ENCODE data around the gene STX1B. TPM values are rescaled to one million over a fixed set of nuclear protein-coding genes. Genes with fewer than 3 reads are reported as not detected.
A peak's percentile ranks its signal among the peaks of the same experiment; 100 is the strongest.

Gene STX1B
- total RNA-seq, 1 donor from 2014 or later: 4.5 TPM

DNA sequence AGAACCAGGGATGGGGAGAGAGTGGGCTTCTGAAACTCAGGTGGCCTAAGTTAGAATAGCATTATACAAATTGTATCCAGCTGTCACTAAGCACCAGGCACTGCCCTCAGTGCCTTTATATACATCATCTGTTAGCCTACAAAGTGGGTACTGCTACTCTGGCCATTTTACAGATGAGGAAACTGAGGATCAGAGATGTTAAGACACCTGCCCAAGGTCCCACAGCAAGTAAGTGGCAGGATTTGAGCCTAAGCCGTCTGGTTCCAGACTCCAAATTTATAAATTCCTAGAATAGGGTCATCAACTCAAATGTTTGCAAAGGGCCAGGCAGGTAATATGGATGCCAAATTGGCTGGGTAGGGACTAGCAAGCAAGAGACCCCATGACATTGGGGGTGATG is 59.2 kb downstream of the STX1B start:
- DNase-seq (ENCODE audit: extremely low spot score, unreplicated experiment): no peak
- peaks cover 38% of the 10 kb centered on the region for H3K4me1 Mint-ChIP-seq (ENCODE audit: unreplicated experiment)
- TF ChIP-seq, protein P1, sequence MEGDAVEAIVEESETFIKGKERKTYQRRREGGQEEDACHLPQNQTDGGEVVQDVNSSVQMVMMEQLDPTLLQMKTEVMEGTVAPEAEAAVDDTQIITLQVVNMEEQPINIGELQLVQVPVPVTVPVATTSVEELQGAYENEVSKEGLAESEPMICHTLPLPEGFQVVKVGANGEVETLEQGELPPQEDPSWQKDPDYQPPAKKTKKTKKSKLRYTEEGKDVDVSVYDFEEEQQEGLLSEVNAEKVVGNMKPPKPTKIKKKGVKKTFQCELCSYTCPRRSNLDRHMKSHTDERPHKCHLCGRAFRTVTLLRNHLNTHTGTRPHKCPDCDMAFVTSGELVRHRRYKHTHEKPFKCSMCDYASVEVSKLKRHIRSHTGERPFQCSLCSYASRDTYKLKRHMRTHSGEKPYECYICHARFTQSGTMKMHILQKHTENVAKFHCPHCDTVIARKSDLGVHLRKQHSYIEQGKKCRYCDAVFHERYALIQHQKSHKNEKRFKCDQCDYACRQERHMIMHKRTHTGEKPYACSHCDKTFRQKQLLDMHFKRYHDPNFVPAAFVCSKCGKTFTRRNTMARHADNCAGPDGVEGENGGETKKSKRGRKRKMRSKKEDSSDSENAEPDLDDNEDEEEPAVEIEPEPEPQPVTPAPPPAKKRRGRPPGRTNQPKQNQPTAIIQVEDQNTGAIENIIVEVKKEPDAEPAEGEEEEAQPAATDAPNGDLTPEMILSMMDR (IDR thresholded peaks at IDR 0.05): no peak
- H3K27ac Mint-ChIP-seq (ENCODE audit: unreplicated experiment): peak overlapping the region; percentile 52
- no peaks in the 10 kb centered on the region for H3K27me3 Mint-ChIP-seq (ENCODE audit: unreplicated experiment)
- H3K4me3 Mint-ChIP-seq (ENCODE audit: unreplicated experiment): no peak overlapping the region
- no peaks in the 10 kb centered on the region for H3K9me3 Mint-ChIP-seq (ENCODE audit: unreplicated experiment)
- peaks cover 4% of the 10 kb centered on the region for H3K36me3 Mint-ChIP-seq (ENCODE audit: unreplicated experiment)

GRCh38 chr16:30950516-30951065 is 59.8 kb downstream of the STX1B start:
- Mint-ChIP-seq H3K4me1 (ENCODE audit: unreplicated experiment) (peaks cover 38% of the 10 kb centered on the region), H3K4me3 (ENCODE audit: unreplicated experiment) (peak overlapping the region; percentile 86), H3K27ac (ENCODE audit: unreplicated experiment) (peak overlapping the region; percentile 82), H3K9me3 (ENCODE audit: unreplicated experiment) (no peaks in the 10 kb centered on the region), H3K27me3 (ENCODE audit: unreplicated experiment) (no peaks in the 10 kb centered on the region), H3K36me3 (ENCODE audit: unreplicated experiment) (peaks cover 4% of the 10 kb centered on the region)
- DNase-seq (ENCODE audit: extremely low spot score, unreplicated experiment): no peak
- TF ChIP-seq, protein P1 (IDR thresholded peaks at IDR 0.05): no peak

DNA sequence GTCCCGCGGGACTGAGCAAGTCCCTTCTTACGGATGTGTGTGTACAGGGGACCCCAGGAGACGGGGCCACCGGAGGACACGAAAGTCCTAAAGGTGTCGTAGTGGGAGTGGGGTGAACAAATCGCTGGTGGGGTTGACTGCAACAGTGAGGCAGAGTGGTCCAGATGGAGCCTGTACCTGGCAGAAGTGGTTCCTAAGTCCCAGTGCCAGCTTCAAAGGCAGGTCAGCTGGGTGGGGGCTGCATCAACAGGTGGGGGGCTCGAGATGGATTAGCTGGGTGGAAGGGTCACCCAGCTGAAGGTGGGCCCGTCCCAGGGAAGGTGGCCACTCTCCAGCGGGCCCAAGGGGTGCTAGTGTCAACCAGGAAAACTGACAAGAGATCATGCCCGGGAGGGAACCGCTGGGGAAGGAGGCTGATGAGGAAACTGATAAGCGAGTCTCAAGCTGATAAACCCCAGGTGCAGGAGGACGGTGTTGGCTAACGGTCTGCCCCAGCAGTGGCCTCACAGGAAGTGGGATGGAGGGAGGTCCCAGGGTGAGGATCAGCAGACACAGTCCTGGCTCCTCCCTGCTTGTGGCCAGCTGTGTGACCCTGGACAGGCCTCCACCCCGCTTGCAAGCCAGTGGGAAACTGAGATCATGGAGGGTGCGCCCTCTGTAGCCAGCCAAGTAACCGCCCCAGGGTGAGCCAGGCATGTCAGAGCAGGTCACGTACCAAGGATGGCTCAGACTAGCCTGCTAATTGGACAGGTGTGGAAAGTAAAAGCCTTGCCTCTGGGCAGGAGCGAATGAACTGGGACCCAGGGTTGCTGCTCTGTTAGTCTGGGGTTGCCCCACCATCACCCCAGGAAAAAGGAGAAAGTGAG is 60.6 kb downstream of the STX1B start:
- no peak for DNase-seq (ENCODE audit: extremely low spot score, unreplicated experiment)
- Mint-ChIP-seq H3K27me3 (ENCODE audit: unreplicated experiment) (no peaks in the 10 kb centered on the region), H3K4me1 (ENCODE audit: unreplicated experiment) (peaks cover 38% of the 10 kb centered on the region), H3K9me3 (ENCODE audit: unreplicated experiment) (no peaks in the 10 kb centered on the region), H3K27ac (ENCODE audit: unreplicated experiment) (peak overlapping the region; percentile 82), H3K4me3 (ENCODE audit: unreplicated experiment) (peak overlapping the region; percentile 86), H3K36me3 (ENCODE audit: unreplicated experiment) (peaks cover 6% of the 10 kb centered on the region)
- TF ChIP-seq, protein P1 (IDR thresholded peaks at IDR 0.05): no peak

- H3K27ac Mint-ChIP-seq (ENCODE audit: unreplicated experiment): peak within 1 kb of the TSS; percentile 97
- peaks cover 36% of the 10 kb centered on the region for H3K4me1 Mint-ChIP-seq (ENCODE audit: unreplicated experiment)
- peaks cover 11% of the 10 kb centered on the region for H3K36me3 Mint-ChIP-seq (ENCODE audit: unreplicated experiment)
- TF ChIP-seq, protein P1 (IDR thresholded peaks at IDR 0.05): no peak
- DNase-seq (ENCODE audit: extremely low spot score, unreplicated experiment): no peak
- H3K27me3 Mint-ChIP-seq (ENCODE audit: unreplicated experiment): no peaks in the 10 kb centered on the region
- peak within 1 kb of the TSS; percentile 86 for H3K4me3 Mint-ChIP-seq (ENCODE audit: unreplicated experiment)
- H3K9me3 Mint-ChIP-seq (ENCODE audit: unreplicated experiment): no peaks in the 10 kb centered on the region
Measured at GRCh38 chr16:30948667-30949649, 61.5 kb downstream of the STX1B start, which contains the start of gene ORAI3. Gene ORAI3 (plus strand): TSS chr16:30949068. CDS start chr16:30949290, 222 bp downstream.
